Loucy (cell line): Measurements from ENCODE around the gene EP400.

Experiments used
- H2AFZ ChIP-seq: fragments of 200-600 bp; sonication (generic); 2 replicates; pipeline ENCODE4 v1.6.0; 2016; ENCODE audit warnings: antibody characterized with exemption, mild to moderate bottlenecking, low read length, moderate library complexity
- H3F3A ChIP-seq: fragments of 200-600 bp; 2 replicates; pipeline ENCODE4 v1.6.0; 2016; ENCODE audit warnings: antibody characterized with exemption, low read depth, mild to moderate bottlenecking
- H3K27me3 ChIP-seq: fragments of 200-600 bp; sonication (generic); 2 replicates; pipeline ENCODE4 v1.6.1; 2014; ENCODE audit warnings: low read length, mild to moderate bottlenecking; ENCODE audit not compliant: insufficient read depth, poor library complexity, severe bottlenecking
- H3K36me3 ChIP-seq: fragments of 200-600 bp; sonication (generic); 2 replicates; pipeline ENCODE4 v1.6.1; 2016; ENCODE audit warnings: low read length; ENCODE audit not compliant: insufficient read depth
- H3K4me1 ChIP-seq: fragments of 200-600 bp; sonication (generic); 2 replicates; pipeline ENCODE4 v1.5.1; 2014; ENCODE audit warnings: low read length, mild to moderate bottlenecking; ENCODE audit not compliant: insufficient read depth, poor library complexity, severe bottlenecking
- H3K4me2 ChIP-seq: fragments of 200-600 bp; sonication (generic); 2 replicates; pipeline ENCODE4 v1.6.0; 2014; ENCODE audit warnings: antibody characterized with exemption, low read length, low read depth, mild to moderate bottlenecking; ENCODE audit not compliant: poor library complexity, severe bottlenecking
- H3K4me3 ChIP-seq: fragments of 200-600 bp; sonication (generic); 2 replicates; pipeline ENCODE4 v1.5.1; 2014; ENCODE audit warnings: low read length, mild to moderate bottlenecking, mixed read lengths; ENCODE audit not compliant: poor library complexity, severe bottlenecking
- H3K79me2 ChIP-seq: fragments of 200-600 bp; sonication (generic); 2 replicates; pipeline ENCODE4 v1.6.1; 2014; ENCODE audit warnings: low read length; ENCODE audit not compliant: insufficient read depth
- H3K9ac ChIP-seq: fragments of 200-600 bp; sonication (generic); 2 replicates; pipeline ENCODE4 v1.6.0; 2014; ENCODE audit warnings: mild to moderate bottlenecking, low read depth, low read length, moderate library complexity; ENCODE audit not compliant: poor library complexity, severe bottlenecking
- H3K9me2 ChIP-seq: fragments of 200-600 bp; sonication (generic); replicated peaks from 2 replicates; pipeline ENCODE4 v1.6.1; 2016; ENCODE audit warnings: low read depth, low read length, mixed read lengths
- H3K9me3 ChIP-seq: fragments of 200-600 bp; sonication (generic); 2 replicates; pipeline ENCODE4 v1.6.1; 2014; ENCODE audit warnings: mild to moderate bottlenecking, antibody characterized with exemption, low read length, low read depth; ENCODE audit not compliant: insufficient read depth
- H4K20me1 ChIP-seq: fragments of 200-600 bp; sonication (generic); 2 replicates; pipeline ENCODE4 v1.6.0; 2014; ENCODE audit warnings: antibody characterized with exemption, low read length, mild to moderate bottlenecking; ENCODE audit not compliant: insufficient read depth, poor library complexity, severe bottlenecking
- CTCF ChIP-seq: fragments of 200-600 bp; sonication (generic); conservative IDR thresholded peaks from 2 replicates; pipeline ENCODE4 v1.5.1; 2014; ENCODE audit warnings: mild to moderate bottlenecking, antibody characterized with exemption, low read length
- EZH2phosphoT487 ChIP-seq: fragments of 200-600 bp; IDR thresholded peaks from 2 replicates; pipeline ENCODE4 v1.6.1; 2018; ENCODE audit warnings: antibody characterized with exemption, mild to moderate bottlenecking, moderate library complexity, borderline replicate concordance

The EP400 gene

GRCh38 chr12:131912518-131913274 is 37.0 kb upstream of the EP400 start:
- Histone ChIP-seq H3K4me1 (no peaks in the 10 kb centered on the region), H3K79me2 (no peaks in the 10 kb centered on the region), H3K36me3 (peaks cover 74% of the 10 kb centered on the region; the same call in 1 of the 2 replicates), H3K9me2 (no peaks in the 10 kb centered on the region), H2AFZ (no peak overlapping the region), H4K20me1 (no peaks in the 10 kb centered on the region), H3K27me3 (no peaks in the 10 kb centered on the region), H3K4me2 (no peak overlapping the region), H3K9me3 (no peaks in the 10 kb centered on the region), H3K9ac (no peak overlapping the region), H3K4me3 (no peak overlapping the region), H3F3A (no peaks in the 10 kb centered on the region)
- no peak for TF ChIP-seq EZH2phosphoT487
- no peak for TF ChIP-seq CTCF

- Histone ChIP-seq H3K4me2 (no peak overlapping the region), H3K79me2 (no peaks in the 10 kb centered on the region), H3K9ac (no peak overlapping the region), H3K9me2 (no peaks in the 10 kb centered on the region), H3K4me1 (no peaks in the 10 kb centered on the region), H2AFZ (no peak overlapping the region), H3K9me3 (no peaks in the 10 kb centered on the region), H3K27me3 (no peaks in the 10 kb centered on the region), H3K36me3 (peaks cover 72% of the 10 kb centered on the region; the same call in 1 of the 2 replicates), H4K20me1 (no peaks in the 10 kb centered on the region), H3F3A (no peaks in the 10 kb centered on the region), H3K4me3 (no peak overlapping the region)
- TF ChIP-seq EZH2phosphoT487 (no peak), CTCF (no peak)
These were observed 36.1 kb upstream of the EP400 start for GRCh38 chr12:131913666-131914065.

- no peak for TF ChIP-seq EZH2phosphoT487
- no peak for TF ChIP-seq CTCF
- Histone ChIP-seq H3K9me2 (no peaks in the 10 kb centered on the region), H3K79me2 (no peaks in the 10 kb centered on the region), H3K9me3 (no peaks in the 10 kb centered on the region), H3K27me3 (no peaks in the 10 kb centered on the region), H3K36me3 (peaks cover 67% of the 10 kb centered on the region; the same call in 1 of the 2 replicates), H3K4me2 (no peak overlapping the region), H3K4me1 (no peaks in the 10 kb centered on the region), H3K9ac (no peak overlapping the region), H2AFZ (no peak overlapping the region), H3K4me3 (no peak overlapping the region), H4K20me1 (no peaks in the 10 kb centered on the region), H3F3A (no peaks in the 10 kb centered on the region)
These were observed 35.5 kb upstream of the EP400 start for GRCh38 chr12:131914179-131914702.
